Measurements from ENCODE around the gene CARHSP1.
"Not testable (repeated sequence)": the region's sequence is repeated elsewhere in the genome, so short reads cannot be mapped to it uniquely, and the experiment has no call there.

CARHSP1 gene

GRCh38 chr16:8868416-8869211 lies at the start of gene CARHSP1:
Gene CARHSP1 (minus strand): TSS chr16:8869006. CDS start chr16:8859328, 9,678 bp downstream.
- DNase-seq, result peak; percentile 91

GRCh38 chr16:8917336-8917735 lies 48.5 kb upstream of the CARHSP1 start:
- not testable (repeated sequence) for DNase-seq

GRCh38 chr16:8916541-8917225 lies 47.9 kb upstream of the CARHSP1 start:
- DNase-seq, result no peak

GRCh38 chr16:8915722-8916301 lies 47.0 kb upstream of the CARHSP1 start:
- DNase-seq, result no peak

GRCh38 chr16:8914098-8914497 lies 45.3 kb upstream of the CARHSP1 start:
- DNase-seq, result no peak

GRCh38 chr16:8912793-8913192 lies 44.0 kb upstream of the CARHSP1 start:
- DNase-seq, result no peak

GRCh38 chr16:8910811-8911210 lies 42.0 kb upstream of the CARHSP1 start:
- no peak for DNase-seq

GRCh38 chr16:8908810-8909468 lies 40.1 kb upstream of the CARHSP1 start:
- no peak for DNase-seq

- DNase-seq, result no peak
Observed at GRCh38 chr16:8907096-8907495, 38.3 kb upstream of the CARHSP1 start.

- no peak for DNase-seq
Observed at GRCh38 chr16:8905795-8906591, 37.2 kb upstream of the CARHSP1 start.

- no peak for DNase-seq
Observed at GRCh38 chr16:8905168-8905762, 36.5 kb upstream of the CARHSP1 start.

GRCh38 chr16:8904018-8904430 lies 35.2 kb upstream of the CARHSP1 start:
- DNase-seq, result no peak

GRCh38 chr16:8903004-8903403 lies 34.2 kb upstream of the CARHSP1 start:
- no peak for DNase-seq

GRCh38 chr16:8901320-8901861 lies 32.6 kb upstream of the CARHSP1 start:
- no peak for DNase-seq

- DNase-seq, result no peak
Observed at GRCh38 chr16:8900343-8900742, 31.5 kb upstream of the CARHSP1 start.

GRCh38 chr16:8899709-8900317 lies 31.0 kb upstream of the CARHSP1 start:
- DNase-seq, result no peak

GRCh38 chr16:8898660-8899318 lies 30.0 kb upstream of the CARHSP1 start:
- no peak for DNase-seq

GRCh38 chr16:8894736-8895334 lies 26.0 kb upstream of the CARHSP1 start:
- no peak for DNase-seq

- no peak for DNase-seq
Observed at GRCh38 chr16:8893976-8894690, 25.3 kb upstream of the CARHSP1 start.

GRCh38 chr16:8893426-8893825 lies 24.6 kb upstream of the CARHSP1 start:
- DNase-seq, result no peak

All from CD4-positive, alpha-beta T cell treated with Interleukin-17A for 4 hours (primary cell).